Measurements from ENCODE around the gene FSHR. TPM values are rescaled to one million over a fixed set of nuclear protein-coding genes. Genes with fewer than 3 reads are reported as not detected.

Gene FSHR
- total RNA-seq, 4 donors from 2014 or later = not detected

DNA sequence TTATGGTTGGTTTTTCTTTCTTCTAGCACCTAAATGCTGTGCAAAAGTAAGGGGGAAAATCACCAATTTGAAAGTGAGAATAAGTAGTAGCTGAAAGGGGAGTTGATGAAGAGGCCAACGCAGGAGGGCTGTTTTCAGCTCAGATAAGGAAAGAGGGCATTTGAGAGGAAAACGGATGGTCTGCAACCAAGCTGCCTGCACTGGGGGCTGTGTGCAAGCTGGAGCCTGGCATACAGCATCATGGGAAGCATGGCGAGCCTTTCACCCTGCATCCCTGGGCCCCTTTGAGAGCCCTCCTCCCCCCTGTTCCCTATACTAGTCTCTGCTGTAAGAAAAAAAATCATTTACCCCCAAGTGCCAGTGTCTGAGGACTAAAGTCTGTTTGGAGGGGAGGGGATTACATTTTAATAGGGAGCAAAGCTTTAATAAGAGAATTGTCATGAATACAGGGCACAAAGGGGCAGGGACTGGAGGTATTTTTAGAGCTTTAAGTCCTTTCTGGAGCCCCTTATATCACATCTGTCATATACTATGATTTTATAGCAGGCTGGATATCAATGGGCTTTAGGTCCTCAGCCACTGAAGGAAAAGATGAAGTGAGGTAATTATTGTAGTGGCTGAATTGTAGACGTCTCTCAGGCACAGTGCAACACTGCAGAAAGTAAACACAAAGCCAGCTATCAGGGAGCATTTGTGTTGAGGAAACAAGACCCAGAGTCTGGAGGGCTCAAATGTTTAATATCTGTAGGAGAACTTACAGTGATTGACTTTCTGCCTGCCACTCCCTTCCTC is 120.7 kb downstream of the FSHR start:
- H3K36me3 ChIP-seq = no peaks in the 10 kb centered on the region
- no peak for DNase-seq

DNA sequence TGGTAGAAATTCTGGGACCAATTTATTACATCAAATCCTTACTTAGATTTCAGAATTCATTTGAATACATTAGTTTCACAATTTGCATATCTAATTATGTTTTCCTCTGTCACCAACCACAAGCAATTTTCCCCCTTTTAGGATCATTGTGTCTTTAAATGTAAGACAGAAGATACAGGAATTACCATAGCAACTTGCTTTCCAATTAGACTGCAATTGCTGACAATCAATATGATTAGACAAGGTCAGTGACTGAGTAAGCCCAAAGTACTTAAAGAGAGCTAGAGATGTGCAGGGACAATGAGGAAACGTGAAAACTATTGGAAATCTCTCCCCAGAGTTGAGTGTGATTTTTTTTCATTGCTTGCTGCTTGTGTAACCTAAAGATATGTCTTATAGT is 121.4 kb downstream of the FSHR start:
- H3K36me3 ChIP-seq = no peaks in the 10 kb centered on the region
- no peak overlapping the region for H3K4me3 ChIP-seq
- TF ChIP-seq, protein P1, sequence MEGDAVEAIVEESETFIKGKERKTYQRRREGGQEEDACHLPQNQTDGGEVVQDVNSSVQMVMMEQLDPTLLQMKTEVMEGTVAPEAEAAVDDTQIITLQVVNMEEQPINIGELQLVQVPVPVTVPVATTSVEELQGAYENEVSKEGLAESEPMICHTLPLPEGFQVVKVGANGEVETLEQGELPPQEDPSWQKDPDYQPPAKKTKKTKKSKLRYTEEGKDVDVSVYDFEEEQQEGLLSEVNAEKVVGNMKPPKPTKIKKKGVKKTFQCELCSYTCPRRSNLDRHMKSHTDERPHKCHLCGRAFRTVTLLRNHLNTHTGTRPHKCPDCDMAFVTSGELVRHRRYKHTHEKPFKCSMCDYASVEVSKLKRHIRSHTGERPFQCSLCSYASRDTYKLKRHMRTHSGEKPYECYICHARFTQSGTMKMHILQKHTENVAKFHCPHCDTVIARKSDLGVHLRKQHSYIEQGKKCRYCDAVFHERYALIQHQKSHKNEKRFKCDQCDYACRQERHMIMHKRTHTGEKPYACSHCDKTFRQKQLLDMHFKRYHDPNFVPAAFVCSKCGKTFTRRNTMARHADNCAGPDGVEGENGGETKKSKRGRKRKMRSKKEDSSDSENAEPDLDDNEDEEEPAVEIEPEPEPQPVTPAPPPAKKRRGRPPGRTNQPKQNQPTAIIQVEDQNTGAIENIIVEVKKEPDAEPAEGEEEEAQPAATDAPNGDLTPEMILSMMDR (IDR thresholded peaks at IDR 0.05) = no peak
- no peak for TF ChIP-seq POLR2A (IDR thresholded peaks at IDR 0.05)
- no peak overlapping the region for H3K27ac ChIP-seq
- no peaks in the 10 kb centered on the region for H3K4me1 ChIP-seq
- no peaks in the 10 kb centered on the region for H3K9me3 ChIP-seq
- H3K27me3 ChIP-seq = no peaks in the 10 kb centered on the region
- DNase-seq = no peak

More for the DNA sequence above, 120.7 kb downstream of the FSHR start:
- H3K4me3 ChIP-seq = no peak overlapping the region
- H3K4me1 ChIP-seq = no peaks in the 10 kb centered on the region
- H3K27me3 ChIP-seq = no peaks in the 10 kb centered on the region
- no peak for TF ChIP-seq POLR2A (IDR thresholded peaks at IDR 0.05)
- TF ChIP-seq, protein P1 (IDR thresholded peaks at IDR 0.05) = no peak
- H3K27ac ChIP-seq = no peak overlapping the region
- no peaks in the 10 kb centered on the region for H3K9me3 ChIP-seq

DNA sequence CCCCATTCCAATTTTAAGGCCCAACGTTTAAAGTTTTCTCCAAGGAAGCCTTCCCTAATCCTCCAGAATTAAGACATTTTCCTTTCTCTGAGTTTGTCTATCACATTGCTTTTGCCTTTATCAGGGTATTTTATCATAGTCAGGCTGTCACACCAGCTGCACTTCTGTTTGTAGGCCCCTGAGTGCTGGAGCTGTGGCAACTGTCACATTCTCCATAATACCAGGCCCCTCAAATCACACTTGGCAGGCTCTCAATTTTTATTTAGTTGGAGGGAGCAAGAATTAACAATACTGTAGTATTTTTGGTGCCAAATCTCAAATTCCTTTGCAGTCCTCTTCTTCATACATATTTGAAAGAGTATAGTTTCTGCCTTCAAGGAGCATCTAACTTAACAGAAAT is 122.2 kb downstream of the FSHR start:
- Histone ChIP-seq H3K27ac (no peak overlapping the region), H3K4me1 (no peaks in the 10 kb centered on the region), H3K27me3 (no peaks in the 10 kb centered on the region), H3K9me3 (no peaks in the 10 kb centered on the region), H3K36me3 (no peaks in the 10 kb centered on the region), H3K4me3 (no peak overlapping the region)
- TF ChIP-seq, protein P1 (IDR thresholded peaks at IDR 0.05) = no peak
- no peak for TF ChIP-seq POLR2A (IDR thresholded peaks at IDR 0.05)
- no peak for DNase-seq

DNA sequence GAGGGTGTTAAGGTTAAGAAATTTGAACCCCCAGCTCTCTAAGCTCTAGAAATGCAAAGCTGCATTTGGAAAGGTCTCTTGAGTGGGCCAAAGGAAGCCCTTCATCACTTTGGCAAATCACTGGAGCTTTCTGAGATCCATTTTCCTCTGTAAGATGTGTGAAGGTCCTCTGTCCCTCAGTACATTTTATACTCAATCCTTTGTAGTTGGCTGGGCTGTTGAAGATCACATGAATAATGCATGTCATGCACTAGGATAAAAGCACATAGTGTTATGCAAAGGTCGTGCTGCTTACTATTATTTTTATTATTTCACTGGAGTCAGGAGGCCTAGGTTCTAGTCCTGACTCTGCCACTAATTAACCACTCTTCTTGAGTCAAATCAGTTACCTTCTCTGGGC is 124.9 kb downstream of the FSHR start:
- no peak for TF ChIP-seq POLR2A (IDR thresholded peaks at IDR 0.05)
- TF ChIP-seq, protein P1 (IDR thresholded peaks at IDR 0.05) = no peak
- Histone ChIP-seq H3K27me3 (no peaks in the 10 kb centered on the region), H3K9me3 (no peaks in the 10 kb centered on the region), H3K36me3 (no peaks in the 10 kb centered on the region), H3K4me3 (no peak overlapping the region), H3K27ac (no peak overlapping the region), H3K4me1 (no peaks in the 10 kb centered on the region)
- no peak for DNase-seq

DNA sequence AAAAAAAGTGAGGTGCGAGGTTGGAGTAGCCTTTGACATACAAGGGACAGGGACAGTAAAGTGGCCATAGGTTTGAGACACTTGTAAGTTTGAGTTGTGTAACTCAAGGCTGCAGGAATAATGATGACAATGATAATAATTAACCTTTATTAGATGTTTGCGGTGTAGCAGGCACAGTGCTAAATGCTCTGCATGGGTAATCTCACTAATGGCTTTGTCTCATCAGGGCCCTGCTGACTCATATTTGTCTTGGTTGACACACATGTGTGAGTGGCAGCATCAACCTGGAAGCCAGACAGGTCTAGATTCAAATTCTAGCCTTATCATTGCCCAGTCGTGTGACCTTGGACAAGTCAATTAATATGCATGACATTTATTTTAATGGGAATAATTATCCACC is 126.2 kb downstream of the FSHR start:
- no peak for DNase-seq
- Histone ChIP-seq H3K27me3 (no peaks in the 10 kb centered on the region), H3K36me3 (no peaks in the 10 kb centered on the region), H3K9me3 (no peaks in the 10 kb centered on the region), H3K4me1 (no peaks in the 10 kb centered on the region), H3K27ac (no peak overlapping the region), H3K4me3 (no peak overlapping the region)
- TF ChIP-seq POLR2A (IDR thresholded peaks at IDR 0.05) = no peak
- TF ChIP-seq, protein P1 (IDR thresholded peaks at IDR 0.05) = no peak
